ENCODE data around the gene ARV1.
A peak's percentile ranks its signal among the peaks of the same experiment; 100 is the strongest.

The ARV1 gene

DNA sequence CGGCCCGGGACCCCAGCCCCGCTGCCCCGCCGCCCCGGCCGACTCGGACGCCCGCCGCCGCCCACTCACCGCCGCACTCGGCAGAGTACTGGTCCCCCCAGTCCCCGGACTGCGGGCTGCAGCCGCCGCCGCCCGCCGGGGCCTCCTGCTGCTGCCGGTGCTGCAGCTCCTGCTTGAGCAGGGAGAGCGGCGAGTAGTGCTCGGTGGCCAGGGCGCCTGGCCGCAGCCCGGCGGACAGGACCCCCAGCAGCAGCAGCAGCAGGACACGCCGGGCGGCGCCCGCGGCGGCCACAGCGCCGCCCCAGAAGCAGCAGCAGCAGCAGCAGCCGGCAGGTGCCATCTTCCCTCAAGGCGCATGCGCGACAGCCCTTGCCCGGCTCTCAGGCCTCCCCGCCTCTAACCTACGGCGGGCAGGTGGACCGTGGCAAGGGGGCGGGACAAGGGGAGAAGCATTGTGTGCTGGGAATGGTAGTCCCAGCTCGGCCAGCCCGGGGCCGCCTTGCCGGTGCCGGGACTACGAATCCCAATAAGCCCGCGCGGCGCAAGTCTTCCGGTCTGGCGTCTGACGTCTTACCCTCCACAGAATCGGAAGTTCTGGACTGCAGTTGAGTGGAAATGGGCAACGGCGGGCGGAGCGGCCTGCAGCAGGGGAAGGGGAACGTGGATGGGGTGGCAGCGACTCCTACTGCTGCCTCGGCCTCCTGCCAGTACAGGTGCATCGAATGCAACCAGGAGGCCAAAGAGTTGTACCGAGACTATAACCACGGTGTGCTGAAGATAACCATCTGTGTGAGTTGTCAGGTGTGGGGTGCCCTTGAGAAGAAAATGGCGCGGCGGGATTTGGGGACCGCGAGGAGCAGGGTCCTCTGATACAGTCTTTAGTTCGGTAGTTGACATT lies at the start of gene ARV1, which contains the start of gene TTC13:
Gene ARV1 (plus strand): TSS at position 604 of the 898 bp plus-strand sequence. CDS start 12 bp downstream, at position 616.
Gene TTC13 (minus strand): TSS at position 371 of the 898 bp plus-strand sequence. CDS start 31 bp downstream, at position 340.
- DNase-seq: peak; percentile 97 to 98

DNA sequence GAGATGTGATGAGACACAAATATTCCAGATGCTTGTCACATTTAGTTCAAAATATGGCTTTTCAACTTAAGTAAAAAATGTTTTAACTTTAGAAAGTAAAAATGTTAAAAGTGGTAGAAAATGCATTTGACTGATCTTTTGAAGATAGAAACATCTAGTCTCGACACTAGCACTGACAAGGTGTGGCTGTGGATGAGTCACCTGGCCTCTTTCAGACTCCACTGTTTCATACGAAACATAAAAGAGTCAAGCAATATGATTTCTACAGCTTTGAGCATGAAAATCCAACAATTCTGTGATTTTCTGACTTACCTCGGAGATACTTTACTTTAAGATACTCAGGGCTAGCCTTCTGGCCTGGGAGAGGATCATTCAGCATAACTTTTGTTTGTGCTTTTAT lies 47.9 kb upstream of the ARV1 start:
- no peak for DNase-seq

DNA sequence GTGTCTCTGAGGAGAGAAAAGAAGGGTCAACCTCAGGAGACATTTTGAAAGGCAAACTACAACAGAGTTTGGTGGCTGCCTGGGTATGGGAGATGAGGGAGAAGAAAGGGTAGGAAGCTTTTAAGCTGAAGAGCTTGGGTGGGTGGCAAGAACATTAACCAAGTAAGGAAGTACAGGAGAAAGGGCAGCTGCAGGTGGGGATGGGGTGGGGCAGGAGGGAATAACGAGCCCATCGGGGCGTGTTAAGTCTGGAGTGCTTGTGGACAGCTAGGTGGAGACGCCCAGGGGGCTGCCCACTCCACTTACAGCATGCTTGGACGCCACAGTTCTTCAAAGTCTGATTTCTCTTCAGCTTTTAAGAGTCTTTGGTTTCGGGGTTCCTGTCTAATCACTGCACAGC lies 43.0 kb upstream of the ARV1 start:
- no peak for DNase-seq

- no peak for DNase-seq
Observed at GRCh38 chr1:230936475-230936874, 42.4 kb upstream of the ARV1 start.

DNA sequence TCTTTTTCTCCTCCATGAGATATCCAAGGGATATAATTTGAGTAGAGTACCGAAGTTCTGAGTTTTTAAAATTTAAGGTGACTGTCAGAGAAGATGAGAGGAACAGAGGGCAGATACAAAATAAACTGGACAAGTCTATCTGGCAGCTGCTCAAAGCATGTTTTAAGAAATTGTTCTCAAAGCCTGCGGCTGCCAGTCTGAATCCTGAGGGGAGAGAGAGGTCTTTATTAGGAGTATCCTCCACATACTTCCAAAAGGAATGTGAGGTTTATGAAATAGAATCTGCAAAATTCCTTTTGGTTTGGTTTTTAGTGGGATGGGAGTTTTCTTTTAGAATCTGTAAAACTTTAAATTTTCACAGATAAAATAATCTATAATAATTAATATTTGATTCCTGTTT lies 41.5 kb upstream of the ARV1 start:
- no peak for DNase-seq

DNA sequence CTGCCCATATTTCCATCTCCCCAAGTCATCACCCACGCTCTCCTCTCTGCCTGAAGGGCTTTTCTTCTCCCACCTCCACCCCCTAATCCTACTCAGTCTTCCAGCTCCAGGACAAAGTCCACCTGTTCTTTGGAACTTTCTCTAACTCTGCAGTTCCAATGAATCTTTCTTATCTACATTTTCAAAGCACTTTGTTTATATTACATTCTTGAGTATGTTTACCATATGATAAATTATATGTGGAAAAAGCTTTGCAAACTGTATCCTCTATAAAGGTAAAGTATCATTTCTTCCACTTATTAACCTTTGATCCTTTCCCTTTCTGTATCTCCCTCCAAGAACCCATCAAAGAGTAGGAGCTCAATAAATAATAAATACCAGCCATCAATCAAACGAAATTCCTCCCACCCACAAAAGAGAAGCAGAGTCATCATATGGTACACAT lies 39.9 kb upstream of the ARV1 start:
- no peak for DNase-seq

DNA sequence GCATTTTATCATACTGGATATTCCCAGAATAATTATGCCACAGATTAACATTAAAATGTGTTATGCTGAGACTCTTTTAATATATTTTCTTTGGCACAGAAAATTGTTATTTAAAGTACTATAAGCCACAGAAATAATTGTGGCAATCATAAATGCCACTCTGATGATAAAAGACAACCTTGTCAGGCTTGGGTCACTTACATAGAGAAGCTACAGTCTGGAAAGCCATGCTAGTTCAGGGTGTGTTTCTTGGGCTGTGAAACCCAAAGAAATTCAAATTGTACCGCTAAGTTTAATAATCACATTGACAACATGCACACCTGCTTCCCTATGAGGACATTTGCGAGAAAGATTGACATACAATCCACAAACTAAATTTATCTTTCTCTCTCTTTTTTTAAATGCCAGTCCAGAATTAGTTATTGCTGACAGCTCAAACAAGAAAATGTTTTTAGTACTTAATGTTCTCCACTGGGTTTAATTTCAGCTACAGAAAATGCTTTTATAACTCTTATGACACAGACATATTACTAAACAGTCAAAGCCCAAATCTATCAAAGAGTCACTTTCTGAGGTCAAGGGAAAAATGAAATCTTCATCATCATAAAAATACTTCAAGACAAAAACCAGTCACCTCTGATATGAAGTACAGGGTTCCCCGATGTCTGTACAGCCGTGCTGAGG lies 38.9 kb upstream of the ARV1 start:
- no peak for DNase-seq

DNA sequence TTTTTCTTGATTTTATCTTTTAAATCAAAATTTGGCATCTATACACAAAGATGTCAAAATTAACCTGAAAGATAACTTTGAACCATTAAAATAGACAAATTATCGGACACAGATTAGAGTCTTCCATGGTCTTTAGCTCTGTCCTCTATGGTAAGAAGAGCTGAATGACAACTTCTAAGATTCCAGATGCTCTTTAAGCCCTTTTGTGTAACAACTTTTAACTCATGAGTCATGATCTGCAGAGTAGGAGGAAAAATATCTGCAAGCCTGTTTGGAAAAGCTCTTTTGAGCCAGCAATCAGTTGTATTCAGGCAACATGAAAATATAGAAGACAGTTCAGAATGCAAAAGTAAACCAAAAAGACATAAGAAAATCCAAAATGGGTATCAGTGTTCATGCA lies 38.0 kb upstream of the ARV1 start:
- no peak for DNase-seq

- DNase-seq: no peak
Observed at GRCh38 chr1:230943048-230943593, 35.8 kb upstream of the ARV1 start.

GRCh38 chr1:230948301-230948700 lies 30.6 kb upstream of the ARV1 start:
- no peak for DNase-seq

- DNase-seq: no peak
Observed at GRCh38 chr1:230948903-230949302, 30.0 kb upstream of the ARV1 start.

DNA sequence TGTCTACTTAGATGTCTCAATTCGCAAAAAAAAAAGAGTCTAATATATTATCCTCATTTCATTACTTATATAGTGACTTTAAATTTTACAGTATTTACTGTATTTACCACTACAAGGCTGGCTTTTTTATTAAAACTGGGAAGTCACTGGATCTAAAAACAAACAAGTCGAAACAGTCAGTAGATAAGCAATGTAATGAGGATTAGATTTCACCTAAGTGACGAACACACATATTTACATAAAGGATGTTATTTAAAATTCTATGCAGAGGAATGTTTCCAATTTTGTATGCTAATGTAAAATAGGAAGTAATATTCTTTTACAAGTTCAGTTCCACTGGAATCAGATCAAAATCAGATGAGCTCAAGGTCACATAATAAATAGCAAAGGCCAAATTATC lies 28.5 kb upstream of the ARV1 start:
- DNase-seq: no peak

DNA sequence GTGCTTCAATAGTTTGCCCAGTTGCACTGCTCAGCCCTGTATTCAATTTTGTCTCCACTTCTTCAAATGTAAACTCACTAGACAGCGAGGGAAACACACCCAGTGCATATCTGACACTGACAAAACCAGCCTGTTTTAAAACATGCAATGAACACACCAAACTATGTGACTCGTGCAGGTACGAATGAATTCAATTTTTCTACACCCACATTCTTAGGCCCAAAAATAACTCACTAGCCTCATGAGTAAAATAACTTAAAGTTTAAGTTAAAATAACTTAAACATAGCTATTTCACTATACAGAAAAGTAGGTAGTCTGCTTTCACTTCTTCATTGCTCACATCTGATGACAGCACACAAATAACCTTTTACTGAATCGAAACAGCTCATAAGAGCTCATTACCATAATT lies 21.3 kb upstream of the ARV1 start:
- DNase-seq: no peak

DNA sequence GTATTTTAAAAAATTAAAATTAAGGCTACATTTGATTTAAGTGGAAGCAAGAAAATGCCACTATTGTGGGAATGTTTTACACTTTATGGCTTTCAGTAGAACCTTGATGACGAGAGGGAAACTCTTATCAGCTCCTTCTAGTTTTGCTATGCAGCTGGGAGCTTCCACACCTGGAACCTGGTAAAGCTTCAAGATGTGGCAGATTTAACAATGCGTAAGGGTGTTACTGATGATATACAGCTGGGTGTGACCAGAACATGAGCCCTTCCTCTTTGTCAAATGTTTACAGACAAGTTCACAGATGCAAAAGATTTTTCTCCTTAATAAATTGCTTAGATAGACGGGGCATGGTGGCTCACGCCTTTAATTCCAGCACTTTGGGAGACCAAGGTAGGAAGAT lies 20.5 kb upstream of the ARV1 start:
- DNase-seq: no peak

DNA sequence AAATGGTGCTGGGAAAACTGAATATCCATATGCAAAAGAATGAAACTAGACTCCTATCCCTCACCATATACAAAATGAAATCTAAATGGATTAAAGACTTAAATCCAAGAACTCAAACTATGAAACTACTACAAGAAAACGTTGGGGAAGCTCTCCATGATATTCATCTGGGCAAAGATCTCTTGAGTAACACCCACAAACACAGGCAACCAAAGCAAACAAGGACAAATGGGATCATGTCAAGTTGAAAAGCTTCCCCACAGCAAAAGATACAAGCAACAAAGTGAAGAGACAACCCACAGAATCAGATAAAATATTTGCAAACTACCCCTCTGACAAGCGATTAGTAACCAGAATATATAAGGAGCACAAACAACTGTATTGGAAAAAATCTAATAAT lies 14.0 kb upstream of the ARV1 start:
- no peak for DNase-seq

DNA sequence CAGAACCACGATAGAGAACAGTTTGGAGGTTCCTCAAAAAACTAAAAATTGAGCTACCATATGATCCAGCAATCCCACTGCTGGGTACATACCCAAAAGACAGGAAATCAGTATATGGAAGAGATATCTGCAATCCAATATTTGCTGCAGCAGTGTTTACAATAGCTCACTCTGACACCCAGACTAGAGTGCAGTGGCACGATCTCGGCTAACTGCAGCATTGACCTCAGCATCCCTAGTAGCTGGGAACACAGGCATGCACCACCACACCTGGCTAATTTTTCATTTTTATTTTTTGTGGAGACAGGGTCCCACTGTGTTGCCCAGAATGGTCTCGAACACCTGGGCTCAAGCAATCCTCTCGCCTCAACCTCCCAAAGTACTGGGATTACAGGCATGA lies 13.4 kb upstream of the ARV1 start:
- no peak for DNase-seq

- DNase-seq: no peak
Observed at GRCh38 chr1:230966358-230966873, 12.5 kb upstream of the ARV1 start.

DNA sequence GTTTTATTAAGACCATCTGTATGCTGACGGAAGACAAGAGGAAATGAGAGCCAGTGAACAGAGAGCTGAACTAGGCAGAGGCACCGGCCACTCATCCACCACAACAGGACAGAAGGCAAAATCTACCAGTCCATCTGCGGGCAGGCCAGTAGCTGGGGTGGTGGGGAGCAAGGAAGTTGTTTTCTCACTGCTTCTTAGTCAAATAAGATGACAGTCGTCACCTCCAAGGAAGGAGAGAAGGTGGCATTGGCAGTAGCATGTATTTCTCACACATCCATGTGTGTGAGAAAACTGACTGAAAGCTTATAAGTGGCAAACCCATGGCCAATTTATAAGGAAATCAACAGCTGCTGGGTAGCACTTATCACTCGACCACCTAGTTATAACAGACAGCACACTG lies 8.5 kb upstream of the ARV1 start:
- no peak for DNase-seq

- DNase-seq: no peak
Observed at GRCh38 chr1:230971771-230972170, 7.1 kb upstream of the ARV1 start.

GRCh38 chr1:230972855-230973271 lies 6.0 kb upstream of the ARV1 start:
- DNase-seq: peak; percentile 50 to 59

- DNase-seq: no peak
Observed at GRCh38 chr1:230975636-230976035, 3.3 kb upstream of the ARV1 start.

- no peak for DNase-seq
Observed at GRCh38 chr1:230976360-230976759, 2.5 kb upstream of the ARV1 start.

Measured in activated CD4-positive, alpha-beta T cell treated with anti-CD3 and anti-CD28 coated beads, Interleukin-2, amount 50 U/mL, for 48 hours (primary cell).